H4 (cell line): Measurements from ENCODE around the gene MLH3. TPM values are rescaled to one million over a fixed set of nuclear protein-coding genes. Genes with fewer than 3 reads are reported as not detected.

ENCODE experiments used
- DNase-seq: peaks from one replicate; pipeline ENCODE4 v3.0.0-alpha.2; 2015; ENCODE audit warnings: low spot score
- total RNA-seq: library from RNA; depleted of rRNA; stranded (reverse); fragments of >200 nt; shearing (Covaris generic); gene quantifications from 2 replicates; pipeline ENCODE4 v1.2.3, GENCODE V29; 2014; rRNA removed

Gene MLH3
- total RNA-seq, 1 experiment from 2014 or later: 11.8 TPM

- no peak for DNase-seq
These were observed 85.6 kb downstream of the MLH3 start for GRCh38 chr14:74965486-74966153.

- DNase-seq: no peak
These were observed 86.3 kb downstream of the MLH3 start for GRCh38 chr14:74964787-74965485.

Other genes with a start within 250 kb of the MLH3 start
- not detected in 2 replicates for gene PROX2, start 175.3 kb downstream of the MLH3 start, total RNA-seq
- gene DLST, start 169.6 kb downstream of the MLH3 start, total RNA-seq: 26.1 and 29.9 TPM in 2 replicates
- gene RPS6KL1, start 128.2 kb downstream of the MLH3 start, total RNA-seq: not detected in 2 replicates
- 2.6 and 3.1 TPM in 2 replicates for gene PGF, start 95.9 kb downstream of the MLH3 start, total RNA-seq
- 51.0 and 90.5 TPM in 2 replicates for gene EIF2B2, start 48.5 kb downstream of the MLH3 start, total RNA-seq
- gene ACYP1, start 12.6 kb upstream of the MLH3 start, total RNA-seq: 9.7 and 14.8 TPM in 2 replicates
- 0.21 and 2.7 TPM in 2 replicates for gene ZC2HC1C, start 18.2 kb upstream of the MLH3 start, total RNA-seq
- gene NEK9, start 75.6 kb upstream of the MLH3 start, total RNA-seq: 0.06 and 0.12 TPM in 2 replicates
- gene TMED10, start 125.1 kb upstream of the MLH3 start, total RNA-seq: 364 and 433 TPM in 2 replicates
- gene FOS, start 227.4 kb upstream of the MLH3 start, total RNA-seq: 21.5 and 22.0 TPM in 2 replicates